Middle frontal gyrus (tissue), 1 donor: ENCODE data around the gene RNASE2.
"Not testable (repeated sequence)": the region's sequence is repeated elsewhere in the genome, so short reads cannot be mapped to it uniquely, and the experiment has no call there.

Source experiments
- DNase-seq: peaks from one replicate; pipeline ENCODE4 v3.0.0-alpha.2; 2015; ENCODE audit warnings: low spot score; ENCODE audit errors: extremely low spot score

The RNASE2 gene

DNA sequence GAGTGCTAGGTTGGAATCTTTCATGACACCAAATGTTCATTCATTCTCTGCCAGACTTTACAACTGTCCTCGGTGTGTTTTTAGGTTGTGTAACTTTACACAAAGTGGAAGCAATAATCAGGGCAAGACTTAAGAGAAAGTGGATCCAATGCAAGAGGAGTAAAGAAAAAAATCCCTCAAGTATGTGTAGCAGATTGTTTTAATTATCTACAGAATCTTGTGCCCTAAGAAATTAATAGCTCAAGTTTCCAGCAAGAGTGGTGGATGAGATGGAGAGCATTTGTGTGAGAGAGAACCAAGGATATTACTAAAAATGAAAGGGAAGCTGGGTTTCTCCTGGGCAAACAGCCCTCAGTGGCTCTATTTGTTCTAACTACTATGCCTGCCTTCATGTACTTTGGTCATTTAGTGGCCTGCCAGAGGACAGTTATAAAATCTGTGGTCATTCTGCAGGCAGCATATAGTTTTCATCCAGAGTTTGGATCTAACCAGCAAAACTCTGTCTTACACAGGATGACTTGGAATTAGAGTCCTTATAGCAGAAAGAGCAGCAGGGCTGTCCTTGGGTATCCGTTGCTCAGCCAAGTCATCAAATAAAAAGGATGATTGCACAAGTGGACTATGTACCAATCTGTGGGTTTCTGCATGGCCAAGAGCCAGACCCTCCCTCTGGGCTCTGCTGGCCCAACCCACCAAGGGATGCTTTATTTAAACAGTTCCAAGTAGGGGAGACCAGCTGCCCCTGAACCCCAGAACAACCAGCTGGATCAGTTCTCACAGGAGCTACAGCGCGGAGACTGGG, at the start of gene RNASE2:
RNASE2 (plus strand) TSS at position 752 of the 802 bp plus-strand sequence. CDS start 285 bp downstream, outside the sequence.
- not testable (repeated sequence) for DNase-seq

- DNase-seq, result no peak
Observed at GRCh38 chr14:20905676-20906075, 49.6 kb upstream of the RNASE2 start.

GRCh38 chr14:20907214-20907613, 48.1 kb upstream of the RNASE2 start:
- DNase-seq, result no peak

DNA sequence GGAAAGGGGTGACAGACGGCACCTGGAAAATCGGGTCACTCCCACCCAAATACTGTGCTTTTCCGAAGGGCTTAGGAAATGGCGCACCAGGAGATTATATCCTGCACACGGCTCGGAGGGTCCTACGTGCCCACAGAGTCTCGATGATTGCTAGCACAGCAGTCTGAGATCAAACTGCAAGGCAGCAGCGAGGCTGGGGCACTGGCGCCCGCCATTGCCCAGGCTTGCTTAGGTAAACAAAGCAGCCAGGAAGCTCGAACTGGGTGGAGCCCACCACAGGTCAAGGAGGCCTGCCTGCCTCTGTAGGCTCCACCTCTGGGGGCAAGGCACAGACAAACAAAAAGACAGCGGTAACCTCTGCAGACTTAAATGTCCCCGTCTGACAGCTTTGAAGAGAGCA, 44.5 kb upstream of the RNASE2 start:
- not testable (repeated sequence) for DNase-seq

DNA sequence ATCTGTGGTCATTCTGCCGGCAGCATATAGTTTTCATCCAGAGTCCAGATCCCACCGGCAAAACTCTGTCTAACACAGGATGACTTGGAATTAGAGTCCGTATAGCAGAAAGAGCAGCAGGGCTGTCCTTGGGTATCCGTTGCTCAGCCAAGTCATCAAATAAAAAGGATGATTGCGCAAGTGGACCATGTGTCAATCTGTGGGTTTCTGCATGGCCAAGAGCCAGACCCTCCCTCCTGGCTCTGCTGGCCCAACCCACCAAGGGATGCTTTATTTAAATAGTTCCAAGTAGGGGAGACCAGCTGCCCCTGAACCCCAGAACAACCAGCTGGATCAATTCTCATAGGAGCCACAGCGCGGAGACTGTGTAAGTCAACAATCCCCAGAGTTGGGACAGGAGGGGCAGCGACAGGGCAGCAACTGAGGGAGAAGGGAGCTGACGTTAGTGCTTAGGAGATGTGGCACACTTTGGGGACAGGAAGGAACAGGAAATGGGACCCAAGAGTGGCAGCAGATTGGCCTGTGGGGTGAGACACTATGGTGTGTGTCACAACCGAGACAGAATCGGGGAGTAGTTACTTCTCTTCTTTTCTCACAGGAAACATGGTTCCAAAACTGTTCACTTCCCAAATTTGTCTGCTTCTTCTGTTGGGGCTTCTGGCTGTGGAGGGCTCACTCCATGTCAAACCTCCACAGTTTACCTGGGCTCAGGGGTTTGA, 36.1 kb upstream of the RNASE2 start:
- DNase-seq, result not testable (repeated sequence)

GRCh38 chr14:20923766-20924297, 31.5 kb upstream of the RNASE2 start:
- DNase-seq, result not testable (repeated sequence)

GRCh38 chr14:20934148-20934762, 21.0 kb upstream of the RNASE2 start:
- DNase-seq, result no peak

GRCh38 chr14:20935303-20935984, 19.8 kb upstream of the RNASE2 start:
- DNase-seq, result no peak

DNA sequence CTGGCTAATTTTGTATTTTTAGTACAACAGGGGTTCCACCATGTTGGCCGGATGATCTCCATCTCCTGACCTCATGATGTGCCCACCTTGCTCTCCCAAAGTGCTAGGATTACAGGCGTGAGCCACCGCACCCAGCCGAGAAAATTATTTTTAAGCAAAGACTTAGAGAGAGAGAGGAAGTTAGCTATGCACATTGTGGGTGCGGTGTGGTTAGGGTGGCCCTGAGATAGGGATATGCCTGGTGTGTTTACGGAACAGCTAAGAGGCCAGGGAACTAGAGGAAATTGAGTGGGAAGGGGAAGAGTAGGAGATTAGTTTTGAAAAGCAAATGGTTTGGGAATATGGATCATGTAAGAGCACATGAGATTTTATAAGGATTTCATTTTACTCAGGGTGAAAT, 10.1 kb upstream of the RNASE2 start:
- DNase-seq, result not testable (repeated sequence)

DNA sequence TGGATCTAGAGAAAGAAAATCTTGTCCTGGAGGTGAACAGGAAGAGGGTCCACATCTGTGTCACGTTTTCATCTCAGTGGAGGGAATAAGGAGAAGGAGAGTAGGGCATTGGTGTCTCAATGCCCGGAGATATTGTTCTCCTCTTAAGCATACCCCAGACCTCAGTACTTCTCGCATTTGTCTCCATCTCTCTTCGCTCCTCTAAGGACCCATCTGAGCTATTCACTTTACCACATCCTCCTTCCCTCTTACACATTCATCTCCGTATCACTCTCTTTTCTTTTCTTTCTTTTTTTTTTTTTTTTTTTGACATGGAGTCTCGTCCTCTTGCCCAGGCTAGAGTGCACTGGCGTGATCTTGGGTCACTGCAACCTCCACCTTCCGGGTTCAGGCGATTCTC, 8.6 kb upstream of the RNASE2 start:
- not testable (repeated sequence) for DNase-seq

GRCh38 chr14:20955538-20955873, 219 bp downstream of the RNASE2 start:
- not testable (repeated sequence) for DNase-seq

DNA sequence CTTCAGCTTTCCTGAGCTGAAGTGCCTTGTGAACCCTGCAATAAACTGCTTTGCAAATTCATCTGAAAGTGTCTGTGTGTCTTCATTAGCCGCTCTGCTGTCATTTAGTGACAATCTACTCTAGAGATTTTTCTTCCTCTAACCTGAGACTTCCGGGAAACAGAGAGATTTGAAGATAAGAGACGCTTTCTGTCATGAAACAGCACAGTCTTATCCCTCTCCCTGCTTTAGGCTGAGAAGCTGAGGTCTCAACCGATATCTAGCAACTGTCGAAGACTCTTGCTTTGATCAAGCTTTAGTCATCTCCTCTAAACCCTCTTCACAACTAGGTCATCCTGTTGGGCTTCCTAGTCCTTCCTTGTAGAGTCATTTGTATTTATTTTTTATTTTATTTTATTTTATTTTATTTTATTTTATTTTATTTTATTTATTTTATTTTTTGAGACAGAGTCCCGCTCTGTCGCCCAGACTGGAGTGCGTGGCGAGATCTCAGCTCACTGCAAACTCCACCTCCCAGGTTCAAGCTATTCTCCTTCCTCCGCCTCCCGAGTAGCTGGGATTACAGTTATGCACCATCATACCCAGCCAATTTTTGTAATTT, 1.2 kb downstream of the RNASE2 start:
- DNase-seq, result no peak

DNA sequence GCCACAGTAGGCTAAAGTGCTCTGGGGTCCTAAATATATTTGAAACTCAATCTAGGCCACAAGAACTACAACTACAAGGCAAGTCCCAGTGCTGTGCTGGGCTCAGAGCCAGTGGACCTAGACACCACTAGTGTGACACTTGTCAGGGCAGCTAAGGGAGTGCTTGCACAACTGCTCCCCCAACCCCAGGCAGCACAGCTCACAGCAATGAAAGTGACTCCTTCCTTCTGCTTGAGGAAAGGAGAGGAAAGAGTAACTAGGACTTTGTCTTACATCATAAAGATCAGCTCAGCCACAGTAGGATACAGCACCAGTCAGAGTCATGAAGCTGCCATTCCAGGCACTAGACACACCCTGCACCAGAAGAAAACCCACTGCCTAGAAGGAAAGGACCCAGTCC, 3.7 kb downstream of the RNASE2 start:
- not testable (repeated sequence) for DNase-seq

GRCh38 chr14:20969336-20969735, 14.0 kb downstream of the RNASE2 start:
- no peak for DNase-seq

- DNase-seq, result no peak
Observed at GRCh38 chr14:20970647-20970982, 15.3 kb downstream of the RNASE2 start.

DNA sequence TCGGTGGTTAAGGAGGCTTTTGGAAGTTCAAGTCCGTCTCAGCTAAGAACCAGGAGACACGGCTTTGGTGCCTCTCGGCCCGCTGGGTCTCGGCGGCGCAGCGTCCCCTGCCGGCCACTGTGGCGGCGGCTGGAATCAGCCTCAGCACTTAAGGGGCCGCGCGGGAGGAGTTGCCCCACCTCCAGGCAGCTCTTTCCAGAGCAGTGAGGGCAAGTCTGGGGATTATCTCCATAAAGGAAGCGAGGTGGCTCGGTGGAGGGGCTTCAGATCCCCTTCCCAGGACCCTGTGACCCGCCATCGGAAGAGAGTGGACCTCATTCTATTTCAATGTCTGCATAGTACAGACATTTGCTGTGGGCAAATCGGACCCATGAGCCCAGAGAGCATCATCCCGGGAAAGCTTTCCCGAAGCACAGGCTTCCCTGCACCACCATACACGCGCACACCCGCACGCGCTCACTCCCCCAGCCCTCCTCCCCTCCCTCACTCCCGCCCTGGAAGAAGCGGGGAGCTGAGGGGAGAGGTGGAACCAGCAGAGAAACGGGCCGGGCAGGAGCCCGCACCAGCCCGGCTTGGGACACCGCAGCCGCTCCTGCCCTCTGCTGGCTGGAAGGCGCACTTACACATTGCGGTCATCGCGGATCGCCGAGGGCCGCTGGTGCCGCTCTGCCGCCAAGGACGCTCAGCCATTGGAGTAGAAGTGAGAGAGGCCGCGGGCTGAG, 15.9 kb downstream of the RNASE2 start:
- peak; percentile 67 for DNase-seq

DNA sequence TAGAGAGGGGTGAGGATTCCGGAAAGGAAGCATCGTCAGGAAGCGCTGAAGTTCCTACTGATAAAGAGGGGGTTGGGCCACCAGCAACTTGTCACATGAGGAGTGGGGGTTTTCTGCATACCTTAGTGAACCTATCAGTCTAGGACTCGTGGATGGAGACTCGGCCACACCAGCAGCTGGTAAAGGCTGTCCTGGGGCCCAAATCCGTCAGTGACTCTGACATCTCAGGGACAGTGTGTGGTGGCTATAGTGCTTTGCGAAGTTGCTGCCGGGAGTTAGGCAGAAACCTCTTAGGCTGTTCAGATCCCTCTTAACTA, 16.4 kb downstream of the RNASE2 start:
- no peak for DNase-seq

DNA sequence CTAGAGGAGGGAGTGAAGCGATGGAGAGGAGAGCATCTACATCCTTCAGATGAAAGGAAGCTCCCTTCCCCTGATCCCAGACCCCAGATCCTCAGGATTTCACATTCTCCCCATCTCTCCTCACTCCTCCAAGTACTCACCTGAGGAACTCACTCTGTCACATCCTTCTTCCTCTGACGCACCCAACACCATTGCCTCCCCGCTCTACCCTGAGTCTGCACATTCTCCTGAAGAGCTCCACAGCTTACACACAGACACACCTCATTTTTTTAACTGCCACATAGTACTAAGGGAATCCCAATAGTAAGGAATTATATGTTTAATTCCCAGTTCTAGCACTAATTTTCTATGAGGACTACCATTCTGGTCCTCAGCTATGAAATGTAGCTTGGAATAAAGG, 18.2 kb downstream of the RNASE2 start:
- DNase-seq, result no peak

- DNase-seq, result no peak
Observed at GRCh38 chr14:20976291-20976690, 21.0 kb downstream of the RNASE2 start.

GRCh38 chr14:20978687-20979086, 23.4 kb downstream of the RNASE2 start:
- no peak for DNase-seq

GRCh38 chr14:20980906-20981305, 25.6 kb downstream of the RNASE2 start:
- no peak for DNase-seq
